Measurements from ENCODE around the gene AATF.

The AATF gene

GRCh38 chr17:37019117-37019740 lies 70.5 kb downstream of the AATF start:
- peaks cover 35% of the 10 kb centered on the region; the same call in 1 of the 2 replicates for H3K36me3 ChIP-seq (ENCODE audit: insufficient read depth, low read length)
- H3K4me2 ChIP-seq (ENCODE audit: low read length): no peak overlapping the region

GRCh38 chr17:37019741-37020129 lies 71.0 kb downstream of the AATF start:
- Histone ChIP-seq H3K36me3 (ENCODE audit: insufficient read depth, low read length) (peaks cover 38% of the 10 kb centered on the region; the same call in 1 of the 2 replicates), H3K9me3 (ENCODE audit: low read length) (no peaks in the 10 kb centered on the region), H3K9ac (ENCODE audit: low read length) (no peak overlapping the region), H3K4me2 (ENCODE audit: low read length) (no peak overlapping the region), H3F3A (ENCODE audit: insufficient read depth, low read length) (no peaks in the 10 kb centered on the region), H4K20me1 (ENCODE audit: insufficient read depth, low read length) (no peaks in the 10 kb centered on the region), H3K4me3 (ENCODE audit: low read depth, low read length, poor library complexity, severe bottlenecking) (no peak overlapping the region), H2AFZ (ENCODE audit: low read length) (no peak overlapping the region), H3K27me3 (ENCODE audit: insufficient read depth, low read length) (no peaks in the 10 kb centered on the region), H3K79me2 (ENCODE audit: insufficient read depth, low read length) (no peaks in the 10 kb centered on the region), H3K4me1 (ENCODE audit: insufficient read depth, low read length, severe bottlenecking) (no peaks in the 10 kb centered on the region), H3K27ac (ENCODE audit: low read depth, low read length, poor library complexity, severe bottlenecking) (no peak overlapping the region), H3K9me2 (ENCODE audit: low read depth, low read length) (no peaks in the 10 kb centered on the region)
- TF ChIP-seq EZH2 (IDR thresholded peaks at IDR 0.05; ENCODE audit: borderline replicate concordance, low read length): no peak
- TF ChIP-seq, protein P1, sequence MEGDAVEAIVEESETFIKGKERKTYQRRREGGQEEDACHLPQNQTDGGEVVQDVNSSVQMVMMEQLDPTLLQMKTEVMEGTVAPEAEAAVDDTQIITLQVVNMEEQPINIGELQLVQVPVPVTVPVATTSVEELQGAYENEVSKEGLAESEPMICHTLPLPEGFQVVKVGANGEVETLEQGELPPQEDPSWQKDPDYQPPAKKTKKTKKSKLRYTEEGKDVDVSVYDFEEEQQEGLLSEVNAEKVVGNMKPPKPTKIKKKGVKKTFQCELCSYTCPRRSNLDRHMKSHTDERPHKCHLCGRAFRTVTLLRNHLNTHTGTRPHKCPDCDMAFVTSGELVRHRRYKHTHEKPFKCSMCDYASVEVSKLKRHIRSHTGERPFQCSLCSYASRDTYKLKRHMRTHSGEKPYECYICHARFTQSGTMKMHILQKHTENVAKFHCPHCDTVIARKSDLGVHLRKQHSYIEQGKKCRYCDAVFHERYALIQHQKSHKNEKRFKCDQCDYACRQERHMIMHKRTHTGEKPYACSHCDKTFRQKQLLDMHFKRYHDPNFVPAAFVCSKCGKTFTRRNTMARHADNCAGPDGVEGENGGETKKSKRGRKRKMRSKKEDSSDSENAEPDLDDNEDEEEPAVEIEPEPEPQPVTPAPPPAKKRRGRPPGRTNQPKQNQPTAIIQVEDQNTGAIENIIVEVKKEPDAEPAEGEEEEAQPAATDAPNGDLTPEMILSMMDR (IDR thresholded peaks at IDR 0.05; ENCODE audit: low read length): no peak

More at GRCh38 chr17:37019117-37019740, 70.5 kb downstream of the AATF start:
- H3K79me2 ChIP-seq (ENCODE audit: insufficient read depth, low read length): no peaks in the 10 kb centered on the region
- no peak overlapping the region for H3K27ac ChIP-seq (ENCODE audit: low read depth, low read length, poor library complexity, severe bottlenecking)
- H2AFZ ChIP-seq (ENCODE audit: low read length): no peak overlapping the region
- H3K27me3 ChIP-seq (ENCODE audit: insufficient read depth, low read length): no peaks in the 10 kb centered on the region
- H3K4me1 ChIP-seq (ENCODE audit: insufficient read depth, low read length, severe bottlenecking): no peaks in the 10 kb centered on the region
- no peaks in the 10 kb centered on the region for H3F3A ChIP-seq (ENCODE audit: insufficient read depth, low read length)
- no peak overlapping the region for H3K4me3 ChIP-seq (ENCODE audit: low read depth, low read length, poor library complexity, severe bottlenecking)
- no peak overlapping the region for H3K9ac ChIP-seq (ENCODE audit: low read length)
- no peaks in the 10 kb centered on the region for H4K20me1 ChIP-seq (ENCODE audit: insufficient read depth, low read length)
- no peaks in the 10 kb centered on the region for H3K9me2 ChIP-seq (ENCODE audit: low read depth, low read length)
- TF ChIP-seq, protein P1 (IDR thresholded peaks at IDR 0.05; ENCODE audit: low read length): no peak
- no peak for TF ChIP-seq EZH2 (IDR thresholded peaks at IDR 0.05; ENCODE audit: borderline replicate concordance, low read length)
- H3K9me3 ChIP-seq (ENCODE audit: low read length): no peaks in the 10 kb centered on the region

GRCh38 chr17:37024181-37024637 lies 75.5 kb downstream of the AATF start:
- H3K9me3 ChIP-seq (ENCODE audit: low read length): no peaks in the 10 kb centered on the region
- peaks cover 38% of the 10 kb centered on the region; the same call in 1 of the 2 replicates for H3K36me3 ChIP-seq (ENCODE audit: insufficient read depth, low read length)
- no peaks in the 10 kb centered on the region for H3K4me1 ChIP-seq (ENCODE audit: insufficient read depth, low read length, severe bottlenecking)
- no peaks in the 10 kb centered on the region for H4K20me1 ChIP-seq (ENCODE audit: insufficient read depth, low read length)
- H3K9me2 ChIP-seq (ENCODE audit: low read depth, low read length): no peaks in the 10 kb centered on the region
- no peaks in the 10 kb centered on the region for H3K79me2 ChIP-seq (ENCODE audit: insufficient read depth, low read length)
- no peak overlapping the region for H3K9ac ChIP-seq (ENCODE audit: low read length)
- H3K4me2 ChIP-seq (ENCODE audit: low read length): no peak overlapping the region
- no peaks in the 10 kb centered on the region for H3F3A ChIP-seq (ENCODE audit: insufficient read depth, low read length)
- no peak overlapping the region for H3K4me3 ChIP-seq (ENCODE audit: low read depth, low read length, poor library complexity, severe bottlenecking)
- no peak overlapping the region for H2AFZ ChIP-seq (ENCODE audit: low read length)
- TF ChIP-seq, protein P1 (IDR thresholded peaks at IDR 0.05; ENCODE audit: low read length): no peak
- TF ChIP-seq EZH2 (IDR thresholded peaks at IDR 0.05; ENCODE audit: borderline replicate concordance, low read length): no peak
- no peaks in the 10 kb centered on the region for H3K27me3 ChIP-seq (ENCODE audit: insufficient read depth, low read length)
- no peak overlapping the region for H3K27ac ChIP-seq (ENCODE audit: low read depth, low read length, poor library complexity, severe bottlenecking)
